Measurements from ENCODE around the gene CLDN2. TPM values are rescaled to one million over a fixed set of nuclear protein-coding genes. Genes with fewer than 3 reads are reported as not detected.

Gene CLDN2
- total and polyA plus RNA-seq, 2 of the 13 experiments (the other 11 are each of a cell fraction or from before 2014, with no cell fraction given), result 1.3 to 1.5 TPM

DNA sequence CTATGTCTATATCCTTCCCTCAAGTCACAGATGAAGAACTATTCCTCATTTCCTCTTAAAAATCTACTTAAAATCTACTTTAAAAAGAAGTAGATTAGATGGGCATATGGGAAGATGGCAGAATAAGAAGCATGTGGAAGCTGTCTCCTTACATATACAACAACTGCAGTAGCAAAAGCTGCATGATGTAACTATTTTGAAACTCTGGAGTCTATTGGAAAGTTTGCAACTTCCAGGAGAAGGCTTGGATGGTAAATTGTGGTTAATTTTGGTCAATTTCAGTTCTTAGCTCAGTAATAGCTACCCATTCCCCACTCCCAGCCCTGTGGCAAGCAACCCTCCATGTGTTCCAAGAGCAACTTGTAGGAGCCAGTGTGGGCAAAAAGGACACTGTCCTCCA, 42.9 kb downstream of the CLDN2 start (continued):
- TF ChIP-seq, protein P1, sequence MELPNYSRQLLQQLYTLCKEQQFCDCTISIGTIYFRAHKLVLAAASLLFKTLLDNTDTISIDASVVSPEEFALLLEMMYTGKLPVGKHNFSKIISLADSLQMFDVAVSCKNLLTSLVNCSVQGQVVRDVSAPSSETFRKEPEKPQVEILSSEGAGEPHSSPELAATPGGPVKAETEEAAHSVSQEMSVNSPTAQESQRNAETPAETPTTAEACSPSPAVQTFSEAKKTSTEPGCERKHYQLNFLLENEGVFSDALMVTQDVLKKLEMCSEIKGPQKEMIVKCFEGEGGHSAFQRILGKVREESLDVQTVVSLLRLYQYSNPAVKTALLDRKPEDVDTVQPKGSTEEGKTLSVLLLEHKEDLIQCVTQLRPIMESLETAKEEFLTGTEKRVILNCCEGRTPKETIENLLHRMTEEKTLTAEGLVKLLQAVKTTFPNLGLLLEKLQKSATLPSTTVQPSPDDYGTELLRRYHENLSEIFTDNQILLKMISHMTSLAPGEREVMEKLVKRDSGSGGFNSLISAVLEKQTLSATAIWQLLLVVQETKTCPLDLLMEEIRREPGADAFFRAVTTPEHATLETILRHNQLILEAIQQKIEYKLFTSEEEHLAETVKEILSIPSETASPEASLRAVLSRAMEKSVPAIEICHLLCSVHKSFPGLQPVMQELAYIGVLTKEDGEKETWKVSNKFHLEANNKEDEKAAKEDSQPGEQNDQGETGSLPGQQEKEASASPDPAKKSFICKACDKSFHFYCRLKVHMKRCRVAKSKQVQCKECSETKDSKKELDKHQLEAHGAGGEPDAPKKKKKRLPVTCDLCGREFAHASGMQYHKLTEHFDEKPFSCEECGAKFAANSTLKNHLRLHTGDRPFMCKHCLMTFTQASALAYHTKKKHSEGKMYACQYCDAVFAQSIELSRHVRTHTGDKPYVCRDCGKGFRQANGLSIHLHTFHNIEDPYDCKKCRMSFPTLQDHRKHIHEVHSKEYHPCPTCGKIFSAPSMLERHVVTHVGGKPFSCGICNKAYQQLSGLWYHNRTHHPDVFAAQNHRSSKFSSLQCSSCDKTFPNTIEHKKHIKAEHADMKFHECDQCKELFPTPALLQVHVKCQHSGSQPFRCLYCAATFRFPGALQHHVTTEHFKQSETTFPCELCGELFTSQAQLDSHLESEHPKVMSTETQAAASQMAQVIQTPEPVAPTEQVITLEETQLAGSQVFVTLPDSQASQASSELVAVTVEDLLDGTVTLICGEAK (IDR thresholded peaks at IDR 0.05), result no peak
- TF ChIP-seq, protein P1 (CRISPR knock-in tag; IDR thresholded peaks at IDR 0.05), result no peak

DNA sequence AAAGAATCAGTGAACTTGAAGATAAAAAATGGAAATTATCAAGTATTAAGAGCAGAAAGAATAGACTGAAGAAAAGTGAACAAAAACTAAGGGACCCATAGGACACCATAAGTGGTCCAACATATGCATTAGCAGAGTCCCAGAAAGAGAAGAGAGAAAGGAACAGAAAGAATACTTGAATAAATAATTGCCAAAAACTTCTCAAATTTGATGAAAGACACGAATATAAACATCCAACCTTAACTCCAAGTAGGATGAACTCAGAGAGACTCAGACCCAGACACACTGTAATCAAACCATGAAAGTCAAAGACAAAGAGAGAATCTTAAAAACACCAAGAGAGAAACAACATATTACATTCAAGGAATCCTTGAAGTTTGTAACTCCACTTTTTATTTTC, 44.1 kb downstream of the CLDN2 start:
- ChIA-PET POLR2A (no interaction called here), CTCF (ENCODE audit: low intra/inter-chr PET ratio, low total read pairs) (no interaction called here)
- TF ChIP-seq SRSF1 (optimal IDR thresholded peaks at IDR 0.05; ENCODE audit: low read depth, low read length) (no peak), TGIF2 (CRISPR knock-in tag; IDR thresholded peaks at IDR 0.05) (no peak), ZNF20 (CRISPR knock-in tag; IDR thresholded peaks at IDR 0.05) (no peak), DNMT3B (CRISPR knock-in tag; conservative IDR thresholded peaks at IDR 0.05) (no peak), MTA3 (CRISPR knock-in tag; IDR thresholded peaks at IDR 0.05) (no peak), JUN (CRISPR knock-in tag; IDR thresholded peaks at IDR 0.05) (no peak), SP1 (IDR thresholded peaks at IDR 0.05) (no peak), SP1 (CRISPR knock-in tag; IDR thresholded peaks at IDR 0.05) (no peak)
- TF ChIP-seq, protein P2, sequence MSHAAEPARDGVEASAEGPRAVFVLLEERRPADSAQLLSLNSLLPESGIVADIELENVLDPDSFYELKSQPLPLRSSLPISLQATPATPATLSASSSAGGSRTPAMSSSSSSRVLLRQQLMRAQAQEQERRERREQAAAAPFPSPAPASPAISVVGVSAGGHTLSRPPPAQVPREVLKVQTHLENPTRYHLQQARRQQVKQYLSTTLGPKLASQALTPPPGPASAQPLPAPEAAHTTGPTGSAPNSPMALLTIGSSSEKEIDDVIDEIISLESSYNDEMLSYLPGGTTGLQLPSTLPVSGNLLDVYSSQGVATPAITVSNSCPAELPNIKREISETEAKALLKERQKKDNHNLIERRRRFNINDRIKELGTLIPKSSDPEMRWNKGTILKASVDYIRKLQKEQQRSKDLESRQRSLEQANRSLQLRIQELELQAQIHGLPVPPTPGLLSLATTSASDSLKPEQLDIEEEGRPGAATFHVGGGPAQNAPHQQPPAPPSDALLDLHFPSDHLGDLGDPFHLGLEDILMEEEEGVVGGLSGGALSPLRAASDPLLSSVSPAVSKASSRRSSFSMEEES (CRISPR knock-in tag; IDR thresholded peaks at IDR 0.05), result no peak
- TF ChIP-seq, protein P3, sequence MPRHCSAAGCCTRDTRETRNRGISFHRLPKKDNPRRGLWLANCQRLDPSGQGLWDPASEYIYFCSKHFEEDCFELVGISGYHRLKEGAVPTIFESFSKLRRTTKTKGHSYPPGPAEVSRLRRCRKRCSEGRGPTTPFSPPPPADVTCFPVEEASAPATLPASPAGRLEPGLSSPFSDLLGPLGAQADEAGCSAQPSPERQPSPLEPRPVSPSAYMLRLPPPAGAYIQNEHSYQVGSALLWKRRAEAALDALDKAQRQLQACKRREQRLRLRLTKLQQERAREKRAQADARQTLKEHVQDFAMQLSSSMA (CRISPR knock-in tag; IDR thresholded peaks at IDR 0.05), result no peak
- Histone ChIP-seq H3K79me2 (ENCODE audit: insufficient read depth, low read length) (no peaks in the 10 kb centered on the region), H3K4me2 (ENCODE audit: low read depth, low read length) (no peak overlapping the region), H3K27me3 (ENCODE audit: control insufficient read depth in 1 of 2, insufficient read depth in 2 of 2, low read length in 2 of 2) (no peaks in the 10 kb centered on the region), H3K9me3 (ENCODE audit: low read length) (no peaks in the 10 kb centered on the region), H3K9ac (ENCODE audit: insufficient read depth, low read depth, low read length) (no peak overlapping the region), H3K4me1 (ENCODE audit: insufficient read depth, low read length) (peaks cover 12% of the 10 kb centered on the region; the same call in 1 of the 2 replicates), H4K20me1 (ENCODE audit: insufficient read depth, low read length) (no peaks in the 10 kb centered on the region), H3K36me3 (replicated peaks in 1 of 2; ENCODE audit: control insufficient read depth in 1 of 2, insufficient read depth in 2 of 2, low read length in 2 of 2) (no peaks in the 10 kb centered on the region), H3K4me3 (replicated peaks in 1 of 3; ENCODE audit: insufficient read depth in 1 of 3, low read depth in 2 of 3, low read length in 3 of 3) (no peak overlapping the region), H2AFZ (ENCODE audit: low read length) (no peak overlapping the region), H3K27ac (ENCODE audit: extremely low read length, insufficient read depth, low read length) (no peak overlapping the region)
- WGBS (ENCODE audit: low lambda C conversion rate), result 73% methylated on average over 1 of the region's 1 CpG
- intact Hi-C loops (cut with micrococcal nuclease; ENCODE audit: unreplicated experiment) (no loop called here), in situ Hi-C loops (cut with HindIII; ENCODE audit: extremely low pct_ligation_motif_present, low pct_unique_long_range_greater_than_20kb) (loop anchor here (5.0 kb wide), 1 partner anchor 62 kb away; the partner anchor contains the start of gene RIPPLY1)
- no peak for FAIRE-seq
- BruUV-seq (replicated peaks), result no TSS peak
- DNase-seq (ENCODE audit: low spot score), result no peak
- ATAC-seq, result no peak

Data from HepG2 (cell line).